WTC11 (cell line): ENCODE data around the gene TTLL11. TPM values are rescaled to one million over a fixed set of nuclear protein-coding genes. Genes with fewer than 3 reads are reported as not detected.

ENCODE experiments used
- ATAC-seq: fragments of 200-7000 bp; cut with Tn5 transposase; 2 replicates; pipeline ENCODE4 v1.10.0; 2021; ENCODE audit warnings: mild to moderate bottlenecking, moderate library complexity
- CTCF ChIA-PET: fragments of 300-600 bp; sonication (Branson Sonifier 250); formaldehyde crosslinking; loops from one replicate; lab custom pipeline; 2021; ENCODE audit warnings: antibody characterized with exemption; lab: Charles Lee
- POLR2A ChIA-PET: fragments of 350-600 bp; sonication (Branson Sonifier 250); formaldehyde crosslinking; loops from one replicate; lab custom pipeline; 2021; ENCODE audit warnings: antibody characterized with exemption; lab: Charles Lee
- DNase-seq: peaks from one replicate; pipeline ENCODE4 v3.0.0; 2021; ENCODE audit warnings: low spot score
- H3K27ac Mint-ChIP-seq: 2 replicates; pipeline ENCODE4 v1.8.0; 2021; ENCODE audit warnings: mixed read lengths
- H3K27me3 Mint-ChIP-seq: 2 replicates; pipeline ENCODE4 v1.8.0; 2021; ENCODE audit warnings: low read depth, mild to moderate bottlenecking, moderate library complexity, mixed read lengths
- H3K36me3 Mint-ChIP-seq: 2 replicates; pipeline ENCODE4 v1.8.0; 2021; ENCODE audit warnings: mixed read lengths
- H3K4me1 Mint-ChIP-seq: 2 replicates; pipeline ENCODE4 v1.8.0; 2022; ENCODE audit warnings: mixed read lengths
- H3K4me3 Mint-ChIP-seq: 2 replicates; pipeline ENCODE4 v1.8.0; 2021; ENCODE audit warnings: mild to moderate bottlenecking, moderate library complexity, mixed read lengths
- H3K9me3 Mint-ChIP-seq: 2 replicates; pipeline ENCODE4 v1.8.0; 2021; ENCODE audit warnings: mixed read lengths
- CBFB ChIP-seq: sonication (generic); formaldehyde crosslinking; IDR thresholded peaks from 2 replicates; pipeline ENCODE4 v1.8.1; 2022; ENCODE audit warnings: mild to moderate bottlenecking, low read depth, missing genetic modification reagents
- ELF4 ChIP-seq: sonication (generic); formaldehyde crosslinking; IDR thresholded peaks from 2 replicates; pipeline ENCODE4 v1.8.1; 2022; ENCODE audit warnings: low read depth, mild to moderate bottlenecking, moderate library complexity, missing genetic modification reagents
- ESRRA ChIP-seq: sonication (generic); formaldehyde crosslinking; IDR thresholded peaks from 2 replicates; pipeline ENCODE4 v1.8.1; 2022; ENCODE audit warnings: mild to moderate bottlenecking, missing genetic modification reagents, borderline replicate concordance
- HMGA2 ChIP-seq: fragments of 250-450 bp; sonication (Bioruptor Pico); IDR thresholded peaks from 2 replicates; pipeline ENCODE4 v1.4.0; 2021; ENCODE audit warnings: mild to moderate bottlenecking, moderate library complexity
- JAZF1 ChIP-seq: fragments of 250-450 bp; sonication (Bioruptor Pico); IDR thresholded peaks from 2 replicates; pipeline ENCODE4 v1.9.0; 2021; ENCODE audit warnings: moderate library complexity, mild to moderate bottlenecking, inconsistent platforms
- MYBL2 ChIP-seq: sonication (generic); formaldehyde crosslinking; IDR thresholded peaks from 2 replicates; pipeline ENCODE4 v1.8.1; 2023; ENCODE audit warnings: mild to moderate bottlenecking, moderate library complexity, missing genetic modification reagents
- NFE2L1 ChIP-seq: sonication (generic); formaldehyde crosslinking; IDR thresholded peaks from 2 replicates; pipeline ENCODE4 v1.8.1; 2023; ENCODE audit warnings: missing genetic modification reagents
- PRRX2 ChIP-seq: fragments of 250-450 bp; sonication (Bioruptor Pico); IDR thresholded peaks from 2 replicates; pipeline ENCODE4 v1.8.0; 2021; ENCODE audit warnings: mild to moderate bottlenecking
- RELA ChIP-seq: sonication (generic); formaldehyde crosslinking; IDR thresholded peaks from 2 replicates; pipeline ENCODE4 v1.8.1; 2022; ENCODE audit warnings: missing genetic modification reagents, mild to moderate bottlenecking, borderline replicate concordance
- RORB ChIP-seq: fragments of 250-450 bp; sonication (Bioruptor Pico); IDR thresholded peaks from 2 replicates; pipeline ENCODE4 v1.9.0; 2021; ENCODE audit warnings: mild to moderate bottlenecking
- SP1 ChIP-seq: sonication (generic); formaldehyde crosslinking; conservative IDR thresholded peaks from 2 replicates; pipeline ENCODE4 v1.8.1; 2022; ENCODE audit warnings: missing genetic modification reagents
- TEAD4 ChIP-seq: sonication (generic); formaldehyde crosslinking; IDR thresholded peaks from 2 replicates; pipeline ENCODE4 v1.8.0; 2022; ENCODE audit warnings: mild to moderate bottlenecking, missing genetic modification reagents
- ZNF121 ChIP-seq: sonication (generic); formaldehyde crosslinking; IDR thresholded peaks from 2 replicates; pipeline ENCODE4 v1.8.0; 2023; ENCODE audit warnings: missing genetic modification reagents
- ZNF423 ChIP-seq: fragments of 250-450 bp; sonication (Bioruptor Pico); IDR thresholded peaks from 2 replicates; pipeline ENCODE4 v2.1.2; 2022; ENCODE audit warnings: mild to moderate bottlenecking, moderate library complexity
- total RNA-seq: library from RNA; stranded (reverse); gene quantifications from 3 replicates; pipeline ENCODE4 v1.2.3, GENCODE V29; 2021
- TF ChIP-seq, protein P1 (sequence below): fragments of 250-450 bp; sonication (Bioruptor Pico); IDR thresholded peaks from 2 replicates; pipeline ENCODE4 v2.1.2; 2022; ENCODE audit warnings: mild to moderate bottlenecking, moderate library complexity
- TF ChIP-seq, protein P2 (sequence below): sonication (generic); formaldehyde crosslinking; conservative IDR thresholded peaks from 2 replicates; pipeline ENCODE4 v1.8.1; 2023; ENCODE audit warnings: mild to moderate bottlenecking, low read depth, missing genetic modification reagents, moderate library complexity
- TF ChIP-seq, protein P3 (sequence below): sonication (generic); formaldehyde crosslinking; IDR thresholded peaks from 2 replicates; pipeline ENCODE4 v1.8.1; 2023; ENCODE audit warnings: mild to moderate bottlenecking, moderate library complexity, missing genetic modification reagents
- TF ChIP-seq, protein P4 (sequence below): sonication (generic); formaldehyde crosslinking; IDR thresholded peaks from 2 replicates; pipeline ENCODE4 v1.8.0; 2022; ENCODE audit warnings: mild to moderate bottlenecking, missing genetic modification reagents
- TF ChIP-seq, protein P5 (sequence below): sonication (generic); formaldehyde crosslinking; IDR thresholded peaks from 2 replicates; pipeline ENCODE4 v1.8.0; 2022; ENCODE audit warnings: mild to moderate bottlenecking, missing genetic modification reagents
- TF ChIP-seq, protein P6 (sequence below): sonication (generic); formaldehyde crosslinking; IDR thresholded peaks from 2 replicates; pipeline ENCODE4 v1.8.0; 2022; ENCODE audit warnings: mild to moderate bottlenecking, missing genetic modification reagents
- TF ChIP-seq, protein P7 (sequence below): fragments of 250-450 bp; sonication (Bioruptor Pico); IDR thresholded peaks from 2 replicates; pipeline ENCODE4 v1.9.0; 2021; ENCODE audit warnings: moderate library complexity, mild to moderate bottlenecking, inconsistent platforms, borderline replicate concordance
- TF ChIP-seq, protein P8 (sequence below): sonication (generic); formaldehyde crosslinking; IDR thresholded peaks from 2 replicates; pipeline ENCODE4 v1.8.0; 2023; ENCODE audit warnings: missing genetic modification reagents, mild to moderate bottlenecking, borderline replicate concordance

TTLL11 gene
- total RNA-seq, 1 experiment from 2014 or later: 1.1 TPM

DNA sequence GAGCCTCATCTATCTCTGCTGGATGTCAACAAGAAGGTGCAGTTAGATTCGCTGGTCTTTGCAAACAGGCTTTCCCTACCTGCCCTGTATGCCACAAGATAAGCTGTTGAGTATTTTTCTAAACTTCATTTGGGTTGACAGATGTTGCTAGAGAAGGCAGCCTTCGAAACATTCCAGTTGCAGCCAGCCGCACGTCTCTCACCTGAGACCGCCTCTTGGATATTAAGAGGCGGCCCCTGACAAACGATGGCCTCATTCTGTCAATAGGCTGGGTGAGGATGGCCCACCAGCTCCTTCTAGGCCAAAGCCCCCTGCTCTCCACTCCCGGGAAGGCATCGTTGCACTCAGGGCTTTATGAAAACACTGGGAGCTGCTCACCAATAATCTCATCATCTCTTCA, 260.0 kb downstream of the TTLL11 start (continued):
- TF ChIP-seq, protein P1, sequence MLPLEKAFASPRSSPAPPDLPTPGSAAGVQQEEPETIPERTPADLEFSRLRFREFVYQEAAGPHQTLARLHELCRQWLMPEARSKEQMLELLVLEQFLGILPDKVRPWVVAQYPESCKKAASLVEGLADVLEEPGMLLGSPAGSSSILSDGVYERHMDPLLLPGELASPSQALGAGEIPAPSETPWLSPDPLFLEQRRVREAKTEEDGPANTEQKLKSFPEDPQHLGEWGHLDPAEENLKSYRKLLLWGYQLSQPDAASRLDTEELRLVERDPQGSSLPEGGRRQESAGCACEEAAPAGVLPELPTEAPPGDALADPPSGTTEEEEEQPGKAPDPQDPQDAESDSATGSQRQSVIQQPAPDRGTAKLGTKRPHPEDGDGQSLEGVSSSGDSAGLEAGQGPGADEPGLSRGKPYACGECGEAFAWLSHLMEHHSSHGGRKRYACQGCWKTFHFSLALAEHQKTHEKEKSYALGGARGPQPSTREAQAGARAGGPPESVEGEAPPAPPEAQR (CRISPR knock-in tag): no peak
- TF ChIP-seq PRRX2 (CRISPR knock-in tag): no peak
- TF ChIP-seq HMGA2 (CRISPR knock-in tag): no peak
- no peak for TF ChIP-seq RELA (CRISPR knock-in tag)
- no peak for TF ChIP-seq MYBL2 (CRISPR knock-in tag)
- TF ChIP-seq, protein P2, sequence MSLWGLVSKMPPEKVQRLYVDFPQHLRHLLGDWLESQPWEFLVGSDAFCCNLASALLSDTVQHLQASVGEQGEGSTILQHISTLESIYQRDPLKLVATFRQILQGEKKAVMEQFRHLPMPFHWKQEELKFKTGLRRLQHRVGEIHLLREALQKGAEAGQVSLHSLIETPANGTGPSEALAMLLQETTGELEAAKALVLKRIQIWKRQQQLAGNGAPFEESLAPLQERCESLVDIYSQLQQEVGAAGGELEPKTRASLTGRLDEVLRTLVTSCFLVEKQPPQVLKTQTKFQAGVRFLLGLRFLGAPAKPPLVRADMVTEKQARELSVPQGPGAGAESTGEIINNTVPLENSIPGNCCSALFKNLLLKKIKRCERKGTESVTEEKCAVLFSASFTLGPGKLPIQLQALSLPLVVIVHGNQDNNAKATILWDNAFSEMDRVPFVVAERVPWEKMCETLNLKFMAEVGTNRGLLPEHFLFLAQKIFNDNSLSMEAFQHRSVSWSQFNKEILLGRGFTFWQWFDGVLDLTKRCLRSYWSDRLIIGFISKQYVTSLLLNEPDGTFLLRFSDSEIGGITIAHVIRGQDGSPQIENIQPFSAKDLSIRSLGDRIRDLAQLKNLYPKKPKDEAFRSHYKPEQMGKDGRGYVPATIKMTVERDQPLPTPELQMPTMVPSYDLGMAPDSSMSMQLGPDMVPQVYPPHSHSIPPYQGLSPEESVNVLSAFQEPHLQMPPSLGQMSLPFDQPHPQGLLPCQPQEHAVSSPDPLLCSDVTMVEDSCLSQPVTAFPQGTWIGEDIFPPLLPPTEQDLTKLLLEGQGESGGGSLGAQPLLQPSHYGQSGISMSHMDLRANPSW (CRISPR knock-in tag): no peak
- TF ChIP-seq, protein P3, sequence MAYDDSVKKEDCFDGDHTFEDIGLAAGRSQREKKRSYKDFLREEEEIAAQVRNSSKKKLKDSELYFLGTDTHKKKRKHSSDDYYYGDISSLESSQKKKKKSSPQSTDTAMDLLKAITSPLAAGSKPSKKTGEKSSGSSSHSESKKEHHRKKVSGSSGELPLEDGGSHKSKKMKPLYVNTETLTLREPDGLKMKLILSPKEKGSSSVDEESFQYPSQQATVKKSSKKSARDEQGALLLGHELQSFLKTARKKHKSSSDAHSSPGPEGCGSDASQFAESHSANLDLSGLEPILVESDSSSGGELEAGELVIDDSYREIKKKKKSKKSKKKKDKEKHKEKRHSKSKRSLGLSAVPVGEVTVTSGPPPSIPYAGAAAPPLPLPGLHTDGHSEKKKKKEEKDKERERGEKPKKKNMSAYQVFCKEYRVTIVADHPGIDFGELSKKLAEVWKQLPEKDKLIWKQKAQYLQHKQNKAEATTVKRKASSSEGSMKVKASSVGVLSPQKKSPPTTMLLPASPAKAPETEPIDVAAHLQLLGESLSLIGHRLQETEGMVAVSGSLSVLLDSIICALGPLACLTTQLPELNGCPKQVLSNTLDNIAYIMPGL (CRISPR knock-in tag): no peak
- no peak for TF ChIP-seq JAZF1 (CRISPR knock-in tag)
- no peak for TF ChIP-seq TEAD4 (CRISPR knock-in tag)
- no peak for TF ChIP-seq NFE2L1 (CRISPR knock-in tag)
- TF ChIP-seq ESRRA: no peak
- TF ChIP-seq, protein P4, sequence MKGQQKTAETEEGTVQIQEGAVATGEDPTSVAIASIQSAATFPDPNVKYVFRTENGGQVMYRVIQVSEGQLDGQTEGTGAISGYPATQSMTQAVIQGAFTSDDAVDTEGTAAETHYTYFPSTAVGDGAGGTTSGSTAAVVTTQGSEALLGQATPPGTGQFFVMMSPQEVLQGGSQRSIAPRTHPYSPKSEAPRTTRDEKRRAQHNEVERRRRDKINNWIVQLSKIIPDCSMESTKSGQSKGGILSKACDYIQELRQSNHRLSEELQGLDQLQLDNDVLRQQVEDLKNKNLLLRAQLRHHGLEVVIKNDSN (CRISPR knock-in tag): no peak
- no peak for TF ChIP-seq SP1 (CRISPR knock-in tag)
- TF ChIP-seq, protein P5, sequence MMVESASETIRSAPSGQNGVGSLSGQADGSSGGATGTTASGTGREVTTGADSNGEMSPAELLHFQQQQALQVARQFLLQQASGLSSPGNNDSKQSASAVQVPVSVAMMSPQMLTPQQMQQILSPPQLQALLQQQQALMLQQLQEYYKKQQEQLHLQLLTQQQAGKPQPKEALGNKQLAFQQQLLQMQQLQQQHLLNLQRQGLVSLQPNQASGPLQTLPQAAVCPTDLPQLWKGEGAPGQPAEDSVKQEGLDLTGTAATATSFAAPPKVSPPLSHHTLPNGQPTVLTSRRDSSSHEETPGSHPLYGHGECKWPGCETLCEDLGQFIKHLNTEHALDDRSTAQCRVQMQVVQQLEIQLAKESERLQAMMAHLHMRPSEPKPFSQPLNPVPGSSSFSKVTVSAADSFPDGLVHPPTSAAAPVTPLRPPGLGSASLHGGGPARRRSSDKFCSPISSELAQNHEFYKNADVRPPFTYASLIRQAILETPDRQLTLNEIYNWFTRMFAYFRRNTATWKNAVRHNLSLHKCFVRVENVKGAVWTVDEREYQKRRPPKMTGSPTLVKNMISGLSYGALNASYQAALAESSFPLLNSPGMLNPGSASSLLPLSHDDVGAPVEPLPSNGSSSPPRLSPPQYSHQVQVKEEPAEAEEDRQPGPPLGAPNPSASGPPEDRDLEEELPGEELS (CRISPR knock-in tag): no peak

DNA sequence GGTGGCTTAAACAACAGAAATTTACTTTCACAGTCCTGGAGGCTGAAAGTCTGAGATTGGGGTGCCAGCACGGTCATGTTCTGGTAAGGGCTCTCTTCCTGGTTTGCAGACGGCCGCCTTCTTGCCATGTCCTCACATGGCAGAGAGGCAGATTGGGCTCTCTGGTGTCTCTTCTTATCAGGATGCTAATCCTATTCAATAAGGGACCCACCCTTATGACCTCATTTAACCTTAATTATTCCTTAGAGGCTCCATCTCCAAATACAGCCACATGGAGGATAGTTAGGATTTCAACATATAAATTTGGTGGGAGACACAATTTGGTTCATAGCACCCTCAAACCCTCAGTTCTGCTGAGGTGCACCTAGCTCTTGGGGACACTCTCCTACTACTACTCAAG, 261.2 kb downstream of the TTLL11 start:
- Mint-ChIP-seq H3K36me3 (no peaks in the 10 kb centered on the region), H3K4me1 (peaks cover 5% of the 10 kb centered on the region), H3K9me3 (no peaks in the 10 kb centered on the region), H3K27me3 (no peaks in the 10 kb centered on the region), H3K27ac (no peak overlapping the region), H3K4me3 (no peak overlapping the region)
- POLR2A ChIA-PET: no interaction called here
- CTCF ChIA-PET: interaction anchor here (0.7 kb wide), 1 partner anchor 148 kb away, joined by 3 read pairs; no protein-coding TSS in a partner anchor
- no peak for DNase-seq
- ATAC-seq: no peak
- TF ChIP-seq, protein P6, sequence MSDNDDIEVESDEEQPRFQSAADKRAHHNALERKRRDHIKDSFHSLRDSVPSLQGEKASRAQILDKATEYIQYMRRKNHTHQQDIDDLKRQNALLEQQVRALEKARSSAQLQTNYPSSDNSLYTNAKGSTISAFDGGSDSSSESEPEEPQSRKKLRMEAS (CRISPR knock-in tag): no peak
- TF ChIP-seq JAZF1 (CRISPR knock-in tag): no peak
- TF ChIP-seq, protein P7, sequence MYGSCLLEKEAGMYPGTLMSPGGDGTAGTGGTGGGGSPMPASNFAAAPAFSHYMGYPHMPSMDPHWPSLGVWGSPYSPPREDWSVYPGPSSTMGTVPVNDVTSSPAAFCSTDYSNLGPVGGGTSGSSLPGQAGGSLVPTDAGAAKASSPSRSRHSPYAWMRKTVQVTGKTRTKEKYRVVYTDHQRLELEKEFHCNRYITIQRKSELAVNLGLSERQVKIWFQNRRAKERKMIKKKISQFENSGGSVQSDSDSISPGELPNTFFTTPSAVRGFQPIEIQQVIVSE (CRISPR knock-in tag): no peak
- TF ChIP-seq ZNF423 (CRISPR knock-in tag): no peak
- TF ChIP-seq CBFB (CRISPR knock-in tag): no peak
- TF ChIP-seq ZNF121 (CRISPR knock-in tag): no peak
- TF ChIP-seq ELF4: no peak
- TF ChIP-seq, protein P8, sequence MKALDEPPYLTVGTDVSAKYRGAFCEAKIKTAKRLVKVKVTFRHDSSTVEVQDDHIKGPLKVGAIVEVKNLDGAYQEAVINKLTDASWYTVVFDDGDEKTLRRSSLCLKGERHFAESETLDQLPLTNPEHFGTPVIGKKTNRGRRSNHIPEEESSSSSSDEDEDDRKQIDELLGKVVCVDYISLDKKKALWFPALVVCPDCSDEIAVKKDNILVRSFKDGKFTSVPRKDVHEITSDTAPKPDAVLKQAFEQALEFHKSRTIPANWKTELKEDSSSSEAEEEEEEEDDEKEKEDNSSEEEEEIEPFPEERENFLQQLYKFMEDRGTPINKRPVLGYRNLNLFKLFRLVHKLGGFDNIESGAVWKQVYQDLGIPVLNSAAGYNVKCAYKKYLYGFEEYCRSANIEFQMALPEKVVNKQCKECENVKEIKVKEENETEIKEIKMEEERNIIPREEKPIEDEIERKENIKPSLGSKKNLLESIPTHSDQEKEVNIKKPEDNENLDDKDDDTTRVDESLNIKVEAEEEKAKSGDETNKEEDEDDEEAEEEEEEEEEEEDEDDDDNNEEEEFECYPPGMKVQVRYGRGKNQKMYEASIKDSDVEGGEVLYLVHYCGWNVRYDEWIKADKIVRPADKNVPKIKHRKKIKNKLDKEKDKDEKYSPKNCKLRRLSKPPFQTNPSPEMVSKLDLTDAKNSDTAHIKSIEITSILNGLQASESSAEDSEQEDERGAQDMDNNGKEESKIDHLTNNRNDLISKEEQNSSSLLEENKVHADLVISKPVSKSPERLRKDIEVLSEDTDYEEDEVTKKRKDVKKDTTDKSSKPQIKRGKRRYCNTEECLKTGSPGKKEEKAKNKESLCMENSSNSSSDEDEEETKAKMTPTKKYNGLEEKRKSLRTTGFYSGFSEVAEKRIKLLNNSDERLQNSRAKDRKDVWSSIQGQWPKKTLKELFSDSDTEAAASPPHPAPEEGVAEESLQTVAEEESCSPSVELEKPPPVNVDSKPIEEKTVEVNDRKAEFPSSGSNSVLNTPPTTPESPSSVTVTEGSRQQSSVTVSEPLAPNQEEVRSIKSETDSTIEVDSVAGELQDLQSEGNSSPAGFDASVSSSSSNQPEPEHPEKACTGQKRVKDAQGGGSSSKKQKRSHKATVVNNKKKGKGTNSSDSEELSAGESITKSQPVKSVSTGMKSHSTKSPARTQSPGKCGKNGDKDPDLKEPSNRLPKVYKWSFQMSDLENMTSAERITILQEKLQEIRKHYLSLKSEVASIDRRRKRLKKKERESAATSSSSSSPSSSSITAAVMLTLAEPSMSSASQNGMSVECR (CRISPR knock-in tag): no peak
- TF ChIP-seq RORB (CRISPR knock-in tag): no peak
